T-helper 2 cell (primary cell): Measurements from ENCODE around the gene ACTR3C.

Experiments
- DNase-seq, 5 experiments: peaks; one replicate each; pipeline versions ENCODE4 v3.0.0 to v3.0.0-alpha.2; 2012 to 2022

The ACTR3C gene

DNA sequence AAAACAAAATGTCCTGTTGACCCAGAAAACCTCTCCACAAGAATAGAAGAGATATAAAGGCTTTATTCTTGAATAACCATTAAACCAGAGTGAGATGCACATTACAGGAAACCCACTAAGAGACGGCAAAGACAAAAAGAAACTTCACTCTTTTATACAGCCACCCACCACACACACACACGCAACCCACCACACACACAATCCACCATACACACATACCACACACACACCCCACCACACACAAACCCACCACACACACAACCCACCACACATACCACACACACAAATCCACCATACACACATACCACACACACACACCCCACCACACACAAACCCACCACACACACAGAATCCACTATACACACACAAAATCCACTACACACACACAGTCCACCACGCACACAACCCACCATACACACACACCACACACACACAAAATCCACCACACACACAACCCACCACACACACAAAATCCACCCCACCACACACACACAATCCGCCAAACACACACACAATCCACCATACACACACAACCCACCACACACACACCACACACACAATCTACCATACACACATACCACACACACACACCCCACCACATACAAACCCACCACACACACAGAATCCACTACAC is 35.8 kb upstream of the ACTR3C start:
- peak in 1 of 5 experiments; percentile 67 for DNase-seq

DNA sequence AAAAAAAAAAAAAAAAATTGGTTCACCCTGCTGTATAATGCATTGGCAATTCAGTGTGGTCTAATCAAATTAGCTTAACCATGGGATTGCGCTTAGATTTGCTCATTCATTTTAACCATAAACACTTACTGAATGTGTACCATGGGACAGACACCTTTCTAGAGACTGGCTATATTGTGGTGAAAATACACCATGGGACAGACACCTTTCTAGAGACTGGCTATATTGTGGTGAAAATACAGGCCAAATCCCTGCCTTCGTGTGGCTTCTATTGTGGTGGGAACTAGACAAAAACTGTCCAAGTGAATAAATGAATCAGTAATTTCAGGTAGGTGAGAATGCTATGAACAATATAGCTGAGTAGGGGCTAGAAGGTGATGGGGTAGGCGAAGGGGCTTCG is 35.1 kb upstream of the ACTR3C start:
- peak in 1 of 5 experiments; percentile 24 for DNase-seq

DNA sequence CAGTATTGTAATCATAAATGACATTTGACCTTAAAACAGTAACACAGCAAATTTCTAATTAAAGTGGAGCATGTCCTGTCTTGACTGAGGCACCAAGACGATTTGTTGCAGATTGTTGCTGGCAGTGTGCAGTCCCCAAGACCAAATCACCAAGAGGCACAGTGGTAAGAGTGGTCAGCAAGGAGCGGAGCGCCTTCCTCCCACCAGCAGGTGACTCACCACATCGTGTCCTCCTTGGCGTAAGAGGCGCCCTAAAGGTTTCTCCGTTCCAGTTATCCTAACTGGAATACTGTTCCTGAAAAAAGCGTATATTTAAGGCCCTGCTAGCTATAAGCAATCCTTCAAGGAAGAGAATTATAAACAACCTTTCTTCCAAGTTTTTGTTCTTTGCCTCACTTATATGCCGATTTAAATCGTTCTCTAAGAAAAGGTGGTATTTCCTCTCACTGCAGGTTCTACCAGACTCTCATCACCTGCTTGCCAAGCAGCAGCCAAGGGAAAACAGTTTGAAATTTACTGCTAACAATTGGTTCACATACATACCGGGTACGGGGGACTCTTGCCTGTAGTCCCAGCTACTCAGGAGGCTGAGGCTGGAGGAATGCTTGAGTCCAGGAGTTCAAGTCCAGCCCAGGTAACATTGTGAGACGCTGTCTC is 34.6 kb upstream of the ACTR3C start:
- no peak for DNase-seq

DNA sequence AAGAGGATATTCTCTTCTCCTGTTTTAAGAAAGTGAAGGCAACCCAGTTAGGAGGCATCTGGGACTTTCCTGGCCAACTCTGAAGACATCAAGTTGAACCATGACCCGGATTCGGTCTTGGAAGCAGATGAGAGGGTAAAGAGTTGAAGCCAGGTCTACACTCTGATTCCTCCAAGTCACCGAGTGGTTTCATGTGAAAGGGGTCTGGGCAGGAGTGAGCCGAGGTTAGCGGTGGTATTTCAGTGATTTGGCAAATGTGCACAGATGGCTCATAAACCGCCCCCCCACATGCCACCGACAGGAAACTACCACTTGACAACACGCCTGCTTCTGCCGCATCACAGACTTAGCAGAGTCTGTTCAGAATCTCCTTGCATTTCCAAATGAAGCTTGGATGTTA is 33.9 kb upstream of the ACTR3C start:
- DNase-seq = peak in 4 of 5 experiments; percentile 36 to 85 (median 62)

DNA sequence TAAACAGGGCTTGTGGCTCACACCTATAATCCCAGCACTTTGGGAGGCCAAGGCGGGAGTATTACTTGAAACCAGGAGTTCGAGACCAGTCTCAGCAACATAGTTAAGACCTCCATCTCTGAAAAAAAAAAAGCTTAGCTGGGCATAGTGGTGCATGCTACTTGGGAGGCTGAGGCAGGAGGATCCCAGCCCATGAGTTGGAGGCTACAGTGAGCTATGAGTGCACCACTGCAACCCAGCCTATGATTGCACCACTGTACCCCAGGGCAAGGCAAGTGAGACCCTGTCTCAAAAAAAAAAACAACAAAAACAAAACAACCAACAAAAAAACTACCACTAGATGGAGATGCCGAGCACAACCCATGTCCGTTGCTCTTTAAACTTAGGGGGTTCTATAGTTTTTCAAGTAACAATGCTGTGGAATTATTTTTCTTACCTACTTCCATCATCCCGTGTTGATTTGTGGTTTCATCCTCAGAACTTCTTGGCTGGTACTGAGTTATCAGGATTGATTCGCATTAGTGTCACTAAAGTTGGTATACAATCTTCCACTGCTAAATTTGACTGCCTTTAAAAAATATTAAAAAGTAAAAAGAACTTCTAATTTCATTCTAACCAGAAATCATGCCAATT is 33.0 kb upstream of the ACTR3C start:
- DNase-seq = peak in 2 of 5 experiments; percentile 43 to 67

DNA sequence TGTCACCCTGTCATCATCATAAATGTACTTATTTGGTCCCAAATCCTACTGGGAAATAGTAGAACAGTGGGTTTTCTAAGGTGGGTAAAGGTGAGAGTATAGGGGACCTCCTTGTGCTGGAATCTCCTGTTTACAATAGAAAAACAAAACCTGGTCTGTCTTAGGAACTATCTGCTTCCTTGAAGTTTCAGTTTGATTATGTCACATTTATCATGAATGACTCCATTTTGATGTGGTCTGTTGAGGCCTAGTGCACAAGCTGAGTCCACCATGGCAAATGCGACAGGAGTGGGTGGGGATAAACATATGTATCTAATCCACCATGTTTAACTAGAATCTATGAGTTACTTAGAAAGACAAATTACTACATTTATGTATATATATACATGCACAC is 32.3 kb upstream of the ACTR3C start:
- DNase-seq = no peak

DNA sequence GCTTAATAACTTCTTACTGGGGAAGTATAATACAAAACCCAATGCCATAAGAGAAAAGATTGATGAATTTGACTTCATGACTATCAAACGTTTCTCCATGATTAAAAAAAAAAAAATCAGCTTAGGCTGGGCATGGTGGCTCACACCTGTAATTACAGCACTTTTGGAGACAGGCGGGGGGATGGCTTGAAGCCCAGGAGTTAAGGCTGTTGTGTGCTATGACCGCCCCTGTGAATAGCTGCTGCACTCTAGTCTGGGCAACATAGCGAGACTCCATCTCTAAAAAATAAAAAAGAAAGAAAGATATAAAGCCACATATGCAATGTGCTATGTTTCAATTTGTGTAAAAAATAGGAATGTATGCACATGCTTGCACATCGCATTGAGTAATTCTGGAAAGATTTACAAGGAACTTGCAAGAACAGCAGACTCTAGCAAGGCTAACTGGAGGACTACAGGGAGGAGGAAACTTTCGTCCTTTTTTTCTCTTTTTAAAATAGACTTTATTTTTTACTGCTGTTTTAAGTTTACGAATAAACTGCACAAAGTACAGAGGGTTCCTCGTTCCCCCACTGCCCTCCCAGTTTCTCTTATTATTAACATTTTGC is 28.3 kb upstream of the ACTR3C start:
- no peak for DNase-seq

DNA sequence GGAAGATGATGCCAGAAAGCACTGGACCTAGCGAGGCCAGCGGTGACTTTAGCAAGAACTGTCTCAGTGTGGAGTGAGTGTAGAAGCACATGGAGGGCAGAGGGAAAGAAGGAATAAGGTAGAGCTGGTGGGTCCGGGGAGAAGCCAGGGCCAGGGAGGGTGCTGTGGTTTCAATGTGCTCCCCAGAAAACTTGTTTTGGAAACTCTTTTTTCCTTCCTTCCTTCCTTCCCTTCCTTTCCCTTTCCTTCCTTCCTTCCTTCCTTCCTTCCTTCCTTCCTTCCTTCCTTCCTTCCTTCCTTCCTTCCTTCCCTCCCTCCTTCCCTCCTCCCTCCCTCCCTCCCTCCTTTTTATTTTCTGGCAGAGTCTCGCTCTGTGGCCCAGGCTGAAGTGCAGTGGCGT is 23.6 kb upstream of the ACTR3C start:
- no peak for DNase-seq

DNA sequence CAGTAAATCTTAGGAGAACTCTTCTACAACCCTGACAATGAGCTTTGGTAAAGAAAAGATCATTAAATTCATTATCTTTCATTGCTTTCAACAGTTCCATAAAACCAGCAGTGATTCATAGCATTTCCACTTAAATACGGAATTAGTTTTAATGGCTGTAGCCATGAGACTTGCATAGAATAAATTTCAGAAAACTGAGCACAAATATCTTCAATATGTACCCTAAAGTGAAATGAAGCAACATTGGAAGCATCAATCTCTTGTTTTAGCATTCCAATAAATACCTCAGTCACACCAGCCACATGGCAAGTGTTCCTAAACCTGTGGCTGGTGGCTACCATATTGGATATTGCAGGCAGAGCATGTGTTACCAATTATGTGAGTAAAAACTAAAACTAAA is 21.7 kb upstream of the ACTR3C start:
- DNase-seq = no peak

DNA sequence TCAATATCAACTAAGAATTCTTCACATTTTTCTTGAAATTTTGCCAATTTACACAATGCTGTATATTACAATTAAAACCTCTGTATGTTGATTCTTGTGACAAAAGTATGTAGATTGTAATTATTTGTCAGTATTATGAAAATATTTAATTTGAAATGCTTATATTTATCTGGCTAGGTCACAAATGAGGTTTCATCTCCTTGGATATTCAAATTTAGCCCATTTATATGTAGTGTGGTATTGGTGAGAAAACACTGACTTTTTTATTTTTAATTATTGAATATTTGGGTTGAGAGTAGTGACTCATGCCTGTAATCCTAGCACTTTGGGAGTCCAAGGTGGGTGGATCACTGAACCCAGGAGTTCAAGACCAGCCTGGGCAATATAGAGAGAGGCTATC is 21.0 kb upstream of the ACTR3C start:
- no peak for DNase-seq

DNA sequence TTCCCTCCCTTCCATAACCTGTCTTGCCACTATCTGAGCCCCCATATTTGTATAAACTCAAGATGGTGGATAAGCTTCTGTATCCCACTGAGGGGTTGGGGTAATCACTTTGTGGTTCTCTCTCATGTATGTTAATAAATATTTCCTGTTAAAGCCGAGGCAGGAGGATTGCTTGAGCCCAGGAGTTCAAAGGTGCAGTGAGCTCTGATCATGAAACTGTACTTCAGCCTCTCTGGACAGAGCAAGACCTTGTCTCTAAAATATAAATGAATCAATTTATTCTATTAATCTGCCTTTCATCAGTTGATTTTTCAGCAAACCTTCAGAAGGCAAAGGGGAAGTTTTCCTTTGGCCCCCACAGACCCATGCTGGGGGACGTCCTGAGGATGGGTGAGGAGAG is 19.9 kb upstream of the ACTR3C start:
- DNase-seq = no peak

DNA sequence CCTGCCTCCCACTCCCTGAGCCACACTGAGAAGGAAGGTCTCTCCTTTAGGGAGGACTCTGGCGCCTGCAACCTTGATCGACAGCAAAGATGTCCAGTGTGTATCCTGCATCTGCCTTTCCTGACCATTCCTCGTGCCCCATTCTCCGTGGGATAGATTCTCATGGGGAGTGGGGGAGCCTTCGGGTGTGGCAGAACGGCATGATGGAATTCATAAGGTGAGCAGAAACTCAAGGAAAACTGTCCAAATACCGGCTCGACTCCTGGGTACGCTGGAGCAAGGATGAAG is 18.7 kb upstream of the ACTR3C start:
- DNase-seq = no peak

DNA sequence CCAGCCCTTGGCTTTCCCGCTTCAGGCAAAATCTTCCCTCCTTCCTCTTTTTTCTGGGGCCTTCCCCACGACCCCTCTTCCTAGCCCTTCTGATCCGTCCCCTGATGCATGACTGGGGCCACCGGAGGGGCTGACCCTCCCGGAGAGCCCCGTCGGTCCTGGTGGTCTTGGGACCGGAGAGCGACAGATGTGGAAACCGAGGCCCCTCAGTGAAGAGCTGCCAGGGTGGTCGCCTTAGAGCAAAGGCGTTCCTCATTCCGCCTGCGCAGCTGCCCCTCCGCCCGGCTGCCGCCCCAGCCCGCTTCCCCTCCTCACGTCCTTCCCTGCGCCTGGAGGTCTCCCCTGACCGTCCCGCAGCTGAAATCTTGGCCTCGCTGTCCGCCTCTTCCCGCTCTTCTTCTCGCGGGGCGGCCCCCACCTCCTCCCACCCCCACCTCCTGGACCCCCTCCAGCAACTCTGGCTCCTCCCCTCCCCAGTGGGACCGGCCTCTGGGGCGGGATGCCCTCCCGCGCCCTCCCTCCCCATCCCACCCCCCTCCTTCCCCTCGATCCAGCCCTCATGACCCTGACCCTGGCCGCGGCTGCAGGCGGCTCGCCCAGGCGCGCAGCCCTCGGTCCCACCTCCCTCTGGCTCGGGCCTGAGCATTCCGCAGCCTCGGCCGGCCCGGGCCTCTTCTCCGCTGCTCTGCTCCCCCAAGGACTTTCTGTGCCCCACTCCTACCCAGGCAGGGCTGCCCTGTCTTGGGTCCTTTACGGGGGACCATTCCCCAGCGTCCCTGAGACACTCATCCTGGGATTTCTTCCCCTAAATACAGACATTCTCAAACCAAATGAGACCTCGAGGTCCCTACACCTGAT is 18.1 kb upstream of the ACTR3C start, which contains the start of gene RARRES2:
TSS of gene RARRES2 (minus strand) at position 367 of the 858 bp plus-strand sequence. CDS start 1,020 bp downstream, outside the sequence.
- DNase-seq = no peak

DNA sequence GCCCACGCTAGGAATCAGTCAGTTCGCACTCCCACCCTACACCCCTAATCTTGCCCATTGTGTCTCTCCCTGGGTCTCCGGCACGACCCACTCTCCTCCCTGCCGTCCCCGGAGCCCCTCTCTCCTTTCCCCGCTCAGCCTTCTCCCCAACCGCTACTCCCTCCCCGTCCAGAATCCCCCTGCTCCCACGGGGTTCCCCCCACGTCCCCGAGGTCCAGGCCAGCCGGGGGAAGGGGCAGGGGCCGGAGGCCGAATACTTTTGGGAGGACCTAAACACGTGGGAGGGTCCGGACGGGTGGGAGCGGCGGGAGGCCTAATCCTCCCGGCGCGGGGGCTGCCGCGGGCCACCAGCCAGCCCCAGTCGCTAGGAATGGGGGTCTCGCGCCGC is 17.5 kb upstream of the ACTR3C start:
- no peak for DNase-seq

DNA sequence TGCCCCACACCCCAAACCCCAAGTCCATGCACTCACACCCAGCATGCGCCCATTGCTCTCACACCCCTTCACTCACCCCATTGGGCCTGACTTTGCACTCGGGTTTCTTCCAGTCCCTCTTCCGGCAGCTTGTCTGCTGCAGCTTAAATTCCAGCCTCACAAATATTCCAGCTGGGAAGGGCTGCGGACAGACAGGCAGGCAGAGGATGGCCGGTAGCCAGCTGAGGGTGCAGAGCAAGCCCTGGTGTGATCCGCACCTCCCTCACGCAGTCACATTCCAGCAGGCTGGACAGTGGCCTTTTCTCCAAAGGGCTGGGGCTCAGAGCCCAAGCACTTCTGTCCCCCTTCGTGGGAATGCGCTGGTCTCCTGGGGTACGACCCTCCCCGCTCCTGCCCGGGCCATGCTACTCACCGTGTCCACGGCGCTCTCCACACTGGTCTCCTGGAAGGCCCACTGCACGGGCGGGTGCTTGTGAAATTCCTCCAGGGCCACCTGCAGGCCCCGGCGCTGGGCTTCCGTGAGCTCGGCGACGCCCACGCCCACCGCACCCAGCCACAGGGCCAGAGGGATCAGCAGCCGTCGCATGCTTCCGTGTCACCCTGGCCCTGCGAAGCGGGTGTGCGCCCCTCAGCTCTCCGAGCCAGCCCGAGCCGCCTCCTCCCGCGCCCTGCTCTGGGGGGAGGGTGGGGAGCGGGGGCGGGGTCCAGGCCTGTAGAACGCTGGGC is 16.8 kb upstream of the ACTR3C start:
- no peak for DNase-seq

DNA sequence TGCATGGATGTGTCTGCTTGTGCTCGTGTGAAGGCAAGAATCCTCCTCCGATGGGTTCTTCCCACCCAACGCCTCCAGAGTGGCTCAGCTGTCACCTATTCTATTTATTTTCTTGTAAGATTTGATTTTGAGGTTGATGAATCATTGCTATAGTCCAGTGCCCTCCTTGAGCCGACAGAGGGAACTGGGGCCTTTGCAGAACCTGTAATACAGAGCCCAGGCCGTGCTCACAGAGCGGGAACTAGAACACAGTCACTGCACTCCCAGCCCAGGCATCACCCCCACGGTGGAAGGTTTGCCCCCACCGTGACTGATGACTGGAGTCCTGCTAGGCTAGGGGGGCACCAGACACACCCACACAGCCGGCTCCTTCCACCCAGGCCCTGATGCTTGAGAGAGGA is 16.1 kb upstream of the ACTR3C start:
- DNase-seq = no peak

DNA sequence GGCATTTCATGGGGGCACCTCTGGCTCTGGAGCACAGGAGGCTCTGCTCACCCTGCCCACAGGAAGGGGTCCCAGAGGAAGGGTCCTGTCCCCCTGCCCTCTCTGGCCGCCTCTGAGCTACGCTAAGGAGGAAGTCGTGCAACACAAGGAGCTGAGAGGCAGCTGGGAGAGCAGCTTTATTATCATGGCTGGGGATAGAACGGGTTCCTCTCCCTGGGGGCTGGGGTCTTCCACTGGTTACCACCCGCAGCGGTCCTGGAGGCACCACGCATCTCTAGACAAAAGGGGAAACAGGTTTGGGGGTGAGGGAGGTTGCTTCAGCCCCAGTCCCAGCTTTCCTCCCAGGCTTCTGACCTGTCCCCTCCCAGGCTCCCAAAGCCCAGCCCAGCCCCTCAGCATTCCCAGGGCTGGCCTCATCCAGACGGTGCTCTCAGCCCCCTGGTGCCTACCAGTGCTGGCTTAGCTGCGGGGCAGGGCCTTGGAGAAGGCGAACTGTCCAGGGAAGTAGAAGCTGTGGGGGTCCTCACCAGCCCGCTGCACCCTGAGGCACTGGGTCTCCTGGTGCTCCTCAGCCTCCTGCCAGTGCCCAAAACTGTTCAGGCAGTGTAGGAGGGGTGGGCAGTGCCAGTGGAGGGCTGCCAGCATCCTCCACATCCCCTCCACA is 15.0 kb upstream of the ACTR3C start:
- DNase-seq = no peak

DNA sequence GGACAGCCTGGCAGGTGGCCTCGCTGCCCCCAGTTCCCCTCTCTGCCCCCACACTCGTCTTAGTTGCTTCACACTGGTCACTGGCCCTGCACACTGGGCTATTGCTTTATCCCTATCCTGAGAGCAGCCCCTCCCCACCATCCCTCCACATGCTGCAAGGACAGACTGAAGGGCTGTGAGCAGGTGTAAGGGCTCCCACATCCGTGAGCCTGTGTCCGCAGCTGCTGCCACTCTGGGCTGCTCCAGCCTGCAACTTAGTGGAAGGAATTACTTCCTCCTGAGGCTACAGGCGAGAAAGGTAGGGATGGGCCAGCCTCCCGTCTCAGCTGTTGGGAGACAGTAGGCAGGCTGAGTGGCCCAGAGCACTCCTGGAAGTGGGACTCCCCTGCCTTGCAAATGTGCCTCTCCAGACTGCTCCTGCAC is 14.3 kb upstream of the ACTR3C start:
- no peak for DNase-seq

DNA sequence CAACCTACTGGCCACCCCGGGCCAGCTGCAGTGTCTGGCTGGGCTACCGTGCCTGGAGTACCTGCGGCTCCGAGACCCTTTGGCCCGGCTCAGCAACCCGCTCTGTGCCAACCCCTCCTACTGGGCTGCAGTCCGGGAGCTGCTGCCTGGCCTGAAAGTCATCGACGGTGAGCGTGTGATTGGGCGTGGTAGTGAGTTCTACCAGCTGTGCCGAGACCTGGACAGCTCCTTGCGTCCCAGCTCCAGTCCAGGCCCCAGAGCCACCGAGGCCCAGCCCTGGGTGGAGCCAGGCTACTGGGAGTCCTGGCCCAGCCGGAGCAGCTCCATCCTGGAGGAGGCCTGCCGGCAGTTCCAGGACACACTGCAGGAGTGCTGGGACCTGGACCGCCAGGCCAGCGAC is 13.8 kb upstream of the ACTR3C start:
- DNase-seq = no peak

DNA sequence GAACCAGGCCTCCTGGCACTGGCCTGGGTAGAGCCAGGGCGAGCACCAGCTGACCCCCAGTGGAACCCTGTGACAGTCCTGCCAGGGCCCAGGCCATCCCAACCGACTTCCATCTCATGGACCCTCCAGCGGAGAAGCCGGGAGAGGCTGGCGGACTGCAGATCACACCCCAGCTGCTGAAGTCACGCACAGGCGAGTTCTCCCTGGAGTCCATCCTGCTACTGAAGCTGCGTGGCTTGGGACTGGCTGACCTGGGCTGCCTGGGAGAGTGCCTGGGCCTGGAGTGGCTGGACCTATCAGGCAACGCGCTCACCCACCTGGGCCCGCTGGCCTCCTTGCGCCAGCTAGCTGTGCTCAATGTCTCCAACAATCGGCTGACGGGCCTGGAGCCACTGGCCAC is 13.4 kb upstream of the ACTR3C start:
- no peak for DNase-seq

DNA sequence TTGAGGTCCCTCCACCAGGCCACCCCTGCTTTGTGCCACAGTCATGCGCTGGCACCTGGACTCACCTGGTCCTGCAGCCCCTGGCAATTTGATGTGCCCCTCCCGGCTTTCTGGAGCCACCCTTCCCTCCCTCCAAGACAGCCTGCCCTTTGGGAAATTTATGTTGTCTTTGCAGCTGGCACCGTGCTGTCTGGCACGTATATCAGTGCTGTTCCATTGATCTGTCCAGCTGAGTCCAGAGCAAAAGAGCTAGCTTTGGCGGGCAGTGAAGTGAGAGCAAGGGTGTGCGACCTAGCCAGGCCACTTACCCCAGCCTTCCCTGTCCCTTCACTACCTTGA is 12.4 kb upstream of the ACTR3C start:
- DNase-seq = no peak
